SK-N-SH (cell line): ENCODE results near the gene AMDHD2. TPM values are rescaled to one million over a fixed set of nuclear protein-coding genes. Genes with fewer than 3 reads are reported as not detected.

Source experiments
- CTCF ChIA-PET: fragments of 300-600, 350-600 bp; formaldehyde crosslinking; extraction: SDS; loops from one replicate; lab custom pipeline; 2021; lab: Yijun Ruan, JAX
- POLR2A ChIA-PET: fragments of 350-600 bp; sonication (Branson Sonifier 250); formaldehyde crosslinking; extraction: SDS; loops from one replicate; lab custom pipeline; 2020; ENCODE audit warnings: antibody characterized with exemption, inconsistent platforms; lab: Yijun Ruan, JAX
- DNase-seq: peaks from one replicate; pipeline ENCODE4 v3.0.0; 2012
- H2AFZ ChIP-seq: fragments of 200-600 bp; sonication (generic); 2 replicates; pipeline ENCODE4 v1.8.1; 2016; ENCODE audit warnings: antibody characterized with exemption, mild to moderate bottlenecking, low read depth
- H3F3A ChIP-seq: fragments of 200-600 bp; sonication (generic); replicated peaks from 2 replicates; pipeline ENCODE3; 2016; ENCODE audit warnings: antibody characterized with exemption, mild to moderate bottlenecking; ENCODE audit not compliant: insufficient read depth
- H3K27ac ChIP-seq, 2 experiments: fragments of 200-500 bp in 1 of 2; fragments of 200-600 bp in 1 of 2; sonication (Bioruptor generic) in 1 of 2; sonication (generic), shearing (Covaris generic) in 1 of 2; 2 replicates each; pipeline versions ENCODE4 v1.5.1 to v1.6.1; 2014 to 2016; ENCODE audit warnings: low read depth in 2 of 2, inconsistent platforms in 1 of 2, low read length in 1 of 2, mild to moderate bottlenecking in 1 of 2, mixed read lengths in 1 of 2
- H3K27me3 ChIP-seq: fragments of 200-600 bp; sonication (generic), shearing (Covaris generic); 2 replicates; pipeline ENCODE4 v1.6.1; 2016; ENCODE audit warnings: mixed run types; ENCODE audit not compliant: insufficient read depth
- H3K36me3 ChIP-seq, 2 experiments: fragments of 200-500 bp in 1 of 2; fragments of 200-600 bp in 1 of 2; sonication (Bioruptor generic) in 1 of 2; sonication (generic) in 1 of 2; replicated peaks in 1 of 2; 2 replicates each; pipeline versions ENCODE3 to v1.5.1; 2014 to 2016; ENCODE audit warnings: low read length in 1 of 2, mild to moderate bottlenecking in 1 of 2; ENCODE audit not compliant: insufficient read depth in 2 of 2, control insufficient read depth in 1 of 2
- H3K4me1 ChIP-seq, 2 experiments: fragments of 200-500 bp in 1 of 2; fragments of 200-600 bp in 1 of 2; sonication (Bioruptor generic) in 1 of 2; sonication (generic), shearing (Covaris generic) in 1 of 2; 2 replicates each; pipeline versions ENCODE4 v1.5.1 to v1.6.1; 2014 to 2016; ENCODE audit warnings: low read depth in 1 of 2, low read length in 1 of 2, mixed run types in 1 of 2; ENCODE audit not compliant: insufficient read depth in 2 of 2, control insufficient read depth in 1 of 2
- H3K4me2 ChIP-seq: fragments of 200-600 bp; sonication (generic), shearing (Covaris generic); 2 replicates; pipeline ENCODE4 v1.6.1; 2017; ENCODE audit warnings: mixed run types
- H3K4me3 ChIP-seq, 2 experiments: fragments of 200-500 bp in 1 of 2; fragments of 200-600 bp in 1 of 2; sonication (Bioruptor generic) in 1 of 2; sonication (generic), shearing (Covaris generic) in 1 of 2; 2 replicates each; pipeline versions ENCODE4 v1.5.1 to v1.8.1; 2014 to 2016; ENCODE audit warnings: low read depth in 2 of 2, inconsistent platforms in 1 of 2, low read length in 1 of 2, mild to moderate bottlenecking in 1 of 2, mixed read lengths in 1 of 2, moderate library complexity in 1 of 2
- H3K79me2 ChIP-seq: fragments of 200-600 bp; sonication (generic); 2 replicates; pipeline ENCODE4 v1.8.1; 2017; ENCODE audit warnings: mild to moderate bottlenecking; ENCODE audit not compliant: insufficient read depth
- H3K9ac ChIP-seq: fragments of 200-600 bp; sonication (generic); 2 replicates; pipeline ENCODE4 v1.6.1; 2017; ENCODE audit warnings: mixed run types
- H3K9me2 ChIP-seq: fragments of 200-600 bp; sonication (generic); 2 replicates; pipeline ENCODE4 v1.6.1; 2017; ENCODE audit warnings: mixed run types
- H3K9me3 ChIP-seq: fragments of 200-600 bp; sonication (generic); 2 replicates; pipeline ENCODE4 v1.6.1; 2017; ENCODE audit warnings: mixed run types, mild to moderate bottlenecking, moderate library complexity
- H4K20me1 ChIP-seq: fragments of 200-600 bp; sonication (generic); 2 replicates; pipeline ENCODE4 v1.6.1; 2017; ENCODE audit warnings: mild to moderate bottlenecking, mixed run types; ENCODE audit not compliant: insufficient read depth
- CHD2 ChIP-seq: fragments of 150-350 bp; IDR thresholded peaks from 2 replicates; pipeline ENCODE4 v1.6.1; 2018; ENCODE audit warnings: low read length; ENCODE audit not compliant: partially characterized antibody
- EP300 ChIP-seq, 2 experiments: IDR thresholded peaks; 2 replicates each; pipeline versions ENCODE4 v1.4.0 to v1.6.1; 2012; ENCODE audit warnings: borderline replicate concordance in 1 of 2, low read depth in 1 of 2, low read length in 1 of 2
- EZH2phosphoT487 ChIP-seq: fragments of 200-600 bp; sonication (generic); IDR thresholded peaks from 2 replicates; pipeline ENCODE4 v1.6.1; 2017; ENCODE audit warnings: low read depth, mixed run types, mild to moderate bottlenecking, antibody characterized with exemption, moderate library complexity, borderline replicate concordance
- FOXJ3 ChIP-seq: sonication (generic); formaldehyde crosslinking; IDR thresholded peaks from 2 replicates; pipeline ENCODE4 v1.5.1; 2020; ENCODE audit warnings: mild to moderate bottlenecking, missing genetic modification reagents
- IRF3 ChIP-seq: fragments of 150-350 bp; IDR thresholded peaks from 2 replicates; pipeline ENCODE4 v1.6.1; 2016; ENCODE audit warnings: mild to moderate bottlenecking, low read depth, low read length
- MXI1 ChIP-seq: IDR thresholded peaks from 2 replicates; pipeline ENCODE4 v1.6.1; 2012; ENCODE audit warnings: mild to moderate bottlenecking, low read depth, low read length, improper control_type of control experiment
- NRF1 ChIP-seq: IDR thresholded peaks from 2 replicates; pipeline ENCODE4 v1.6.1; 2012; ENCODE audit warnings: low read depth, mild to moderate bottlenecking, low read length
- SIN3A ChIP-seq: IDR thresholded peaks from 2 replicates; pipeline ENCODE4 v1.6.1; 2012; ENCODE audit warnings: low read depth, mild to moderate bottlenecking, low read length, moderate library complexity, borderline replicate concordance
- YY1 ChIP-seq: IDR thresholded peaks from 2 replicates; pipeline ENCODE4 v1.4.0; 2012; ENCODE audit warnings: low read depth, mild to moderate bottlenecking
- WGBS: methylation state at CpG from one replicate; pipeline ENCODE4 v1.1.6; 2017; ENCODE audit warnings: low lambda C conversion rate; 5-methylcytosine and 5-hydroxymethylcytosine counted together
- polyA plus RNA-seq, 3 experiments: library from polyadenylated mRNA; depleted of rRNA; stranded (reverse); fragments of >200 nt; gene quantifications; 2 replicates each; pipeline ENCODE4 v1.2.3, GENCODE V29; 2012

The AMDHD2 gene
- polyA plus RNA-seq, 1 of the 3 experiments (the other 2 are of a cell fraction): 38.1 TPM

- TF ChIP-seq IRF3: no peak
- TF ChIP-seq YY1: no peak
These were observed at the start of gene AMDHD2 (continued) for GRCh38 chr16:2520097-2520783.

GRCh38 chr16:2470603-2471015 is 49.6 kb upstream of the AMDHD2 start:
- Histone ChIP-seq H3K27ac (peak overlapping the region in 1 of 2 experiments; percentile 97; a peak in 2 of 4 replicates), H3K9me2 (no peaks in the 10 kb centered on the region), H3F3A (peaks cover 7% of the 10 kb centered on the region), H2AFZ (no peak overlapping the region), H4K20me1 (no peaks in the 10 kb centered on the region), H3K4me2 (no peak overlapping the region; the same call in 1 of the 2 replicates), H3K27me3 (no peaks in the 10 kb centered on the region), H3K9ac (no peak overlapping the region), H3K9me3 (no peaks in the 10 kb centered on the region), H3K4me1 (peaks cover 6 to 66% of the 10 kb centered on the region in 2 experiments; a peak in 3 of 4 replicates), H3K79me2 (peaks cover 2% of the 10 kb centered on the region; the same call in 1 of the 2 replicates), H3K4me3 (peak overlapping the region in 1 of 2 experiments; percentile 9; a peak in 1 of 4 replicates), H3K36me3 (no peaks in the 10 kb centered on the region)
- no peak for DNase-seq
- POLR2A ChIA-PET: interaction anchor here (0.6 to 4.6 kb wide), 6 partner anchors 10 to 987 kb away, joined by 3 to 44 read pairs (median 13); partner anchors contain the start of gene TEDC2
- TF ChIP-seq EZH2phosphoT487: no peak
- 0 out of 2 replicates have a peak, but pooled peaks have one; percentile 31 for TF ChIP-seq FOXJ3
- CTCF ChIA-PET: interaction anchor here (0.8 to 3.6 kb wide), 6 partner anchors 13 to 276 kb away, joined by 3 to 32 read pairs (median 6); no protein-coding TSS in a partner anchor
- 90% methylated on average over 4 of the region's 9 CpGs for WGBS

GRCh38 chr16:2471016-2471652 is 49.0 kb upstream of the AMDHD2 start, which contains the start of gene NTN3:
NTN3 (plus strand) TSS chr16:2471297; CDS start chr16:2471702, 405 bp downstream.
- DNase-seq: peak; percentile 91
- H3K9me2 ChIP-seq: no peaks in the 10 kb centered on the region
- H3K9ac ChIP-seq: no peak within 1 kb of the TSS
- H3K4me1 ChIP-seq: peaks cover 6 to 72% of the 10 kb centered on the region in 2 experiments; a peak in 3 of 4 replicates
- H3F3A ChIP-seq: peaks cover 5% of the 10 kb centered on the region
- H3K79me2 ChIP-seq: peaks cover 7% of the 10 kb centered on the region; the same call in 1 of the 2 replicates
- H3K36me3 ChIP-seq: no peaks in the 10 kb centered on the region
- H3K27ac ChIP-seq: peak within 1 kb of the TSS in 1 of 2 experiments; percentile 97; a peak in 2 of 4 replicates
- no peaks in the 10 kb centered on the region for H4K20me1 ChIP-seq
- 25% methylated on average over 4 of the region's 59 CpGs for WGBS
- no peaks in the 10 kb centered on the region for H3K27me3 ChIP-seq
- ChIA-PET POLR2A (interaction anchor here (0.6 to 4.6 kb wide), 5 partner anchors 12 to 986 kb away, joined by 3 to 44 read pairs (median 3); no protein-coding TSS in a partner anchor), CTCF (interaction anchor here (0.8 to 3.6 kb wide), 6 partner anchors 12 to 276 kb away, joined by 3 to 32 read pairs (median 4); no protein-coding TSS in a partner anchor)
- peak within 1 kb of the TSS; percentile 37; the same call in 1 of the 2 replicates for H3K4me2 ChIP-seq
- H3K9me3 ChIP-seq: no peaks in the 10 kb centered on the region
- TF ChIP-seq EP300 (IDR thresholded peaks at IDR 0.05; ENCODE audit: borderline replicate concordance in 1 of 2, low read depth in 1 of 2, low read length in 1 of 2) (peak in 1 of 2 experiments; percentile 18; a peak in 1 of 4 replicates), SIN3A (no peak), MXI1 (peak; percentile 46; the same call in 1 of the 2 replicates), FOXJ3 (no peak), CHD2 (peak; percentile 33), NRF1 (no peak)
- peak within 1 kb of the TSS in 1 of 2 experiments; percentile 36; a peak in 2 of 4 replicates for H3K4me3 ChIP-seq
- H2AFZ ChIP-seq: no peak within 1 kb of the TSS
